GM18951 (cell line): Measurements from ENCODE around the gene CACNA2D3.

Experiments used
- POLR2A ChIP-seq: IDR thresholded peaks from 4 replicates; pipeline ENCODE4 v1.6.1; 2011; ENCODE audit warnings: mild to moderate bottlenecking; ENCODE audit not compliant: insufficient read length, insufficient read depth; ENCODE audit errors: extremely low read depth
- in situ Hi-C: fragments of 300-500 bp; cut with MboI; formaldehyde crosslinking; loops from one replicate; pipeline ENCODE4 v1.12.0; 2022; ENCODE audit warnings: low sequenced_read_pairs, mixed read lengths, inconsistent platforms; ENCODE audit not compliant: unreplicated experiment

Gene CACNA2D3

DNA sequence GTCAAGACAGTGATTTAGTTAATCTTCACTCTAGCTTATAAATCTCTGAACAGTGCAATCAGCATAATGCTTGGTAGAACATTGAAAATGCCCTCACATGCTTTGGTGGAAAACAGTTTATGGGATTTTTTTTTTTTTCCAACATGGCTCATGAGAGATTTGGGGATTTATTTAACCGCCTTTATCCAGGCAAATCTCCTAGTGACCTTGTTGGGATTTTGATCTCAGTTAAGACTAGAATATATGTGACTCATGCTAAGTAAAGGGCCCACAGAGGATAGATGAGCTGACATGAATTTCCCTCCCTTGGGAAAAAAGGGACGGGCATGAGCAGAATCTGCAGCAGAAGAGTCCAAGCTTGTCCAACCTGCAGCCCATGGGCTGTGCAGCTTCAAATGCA lies 786.8 kb downstream of the CACNA2D3 start:
- in situ Hi-C loops, result no loop called here
- no peak for TF ChIP-seq POLR2A

DNA sequence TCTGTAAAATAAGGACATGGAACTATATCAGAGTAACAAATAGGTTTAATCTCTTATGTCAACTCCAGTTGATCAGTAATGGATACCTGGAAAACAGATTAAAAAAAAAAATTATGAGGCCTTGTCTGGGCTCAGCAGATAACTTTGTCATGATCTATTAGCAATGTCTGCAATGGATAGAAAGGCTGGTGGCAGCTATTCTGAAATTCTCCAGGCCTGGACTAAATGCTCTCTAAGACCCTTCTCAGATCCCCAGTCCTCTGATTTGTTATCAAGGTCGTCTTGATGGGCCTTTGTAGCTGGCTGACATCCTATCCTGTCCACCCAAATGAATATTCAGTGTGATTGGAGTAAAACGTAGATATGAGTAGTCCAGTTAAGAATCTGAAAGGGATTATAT lies 791.8 kb downstream of the CACNA2D3 start:
- no peak for TF ChIP-seq POLR2A
- in situ Hi-C loops, result no loop called here

- TF ChIP-seq POLR2A, result no peak
- in situ Hi-C loops, result no loop called here
Observed at GRCh38 chr3:54915181-54915580, 792.8 kb downstream of the CACNA2D3 start.

DNA sequence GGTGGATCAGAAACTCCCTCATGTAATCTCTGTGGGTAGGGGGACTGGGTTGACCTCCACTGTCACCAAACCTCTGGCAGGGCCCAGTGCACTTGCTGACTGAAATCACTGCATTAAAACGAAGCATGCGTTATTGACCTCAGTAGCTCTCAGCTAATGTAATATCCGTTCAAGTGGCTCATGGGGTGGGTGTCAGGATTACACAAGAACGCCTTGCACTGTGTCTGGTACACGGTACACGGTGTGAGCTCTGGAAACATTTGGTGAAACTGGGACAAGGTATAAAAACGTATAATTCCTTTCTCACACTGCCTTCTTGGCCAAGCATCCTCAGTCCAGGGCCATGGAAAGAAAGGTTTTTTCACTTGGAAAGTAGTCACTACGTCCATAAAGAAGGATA lies 793.6 kb downstream of the CACNA2D3 start:
- in situ Hi-C loops, result no loop called here

GRCh38 chr3:54916732-54917131 lies 794.4 kb downstream of the CACNA2D3 start:
- no peak for TF ChIP-seq POLR2A
- in situ Hi-C loops, result no loop called here

More for the DNA sequence above, 793.6 kb downstream of the CACNA2D3 start:
- no peak for TF ChIP-seq POLR2A

- in situ Hi-C loops, result no loop called here
- no peak for TF ChIP-seq POLR2A
Observed at GRCh38 chr3:54917174-54917573, 794.8 kb downstream of the CACNA2D3 start.

DNA sequence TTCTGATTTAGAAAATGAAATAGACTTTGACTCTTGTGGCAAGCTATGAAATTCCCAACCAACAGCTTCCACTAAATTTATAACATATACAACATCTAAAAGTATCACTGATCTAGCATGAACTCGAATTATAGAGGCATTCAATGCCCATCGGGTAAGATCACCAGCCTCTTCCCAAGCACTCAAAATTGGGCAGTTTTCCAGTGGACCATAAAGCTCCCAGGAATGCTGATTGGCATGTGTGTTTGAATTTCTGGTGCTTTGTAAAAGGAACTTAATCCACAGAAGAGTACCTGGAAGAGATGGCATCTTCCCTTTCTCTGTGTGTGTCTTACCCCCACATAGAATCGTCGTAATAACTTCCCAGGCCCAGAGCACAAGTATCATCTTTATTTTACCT lies 795.5 kb downstream of the CACNA2D3 start:
- in situ Hi-C loops, result no loop called here
- TF ChIP-seq POLR2A, result no peak

DNA sequence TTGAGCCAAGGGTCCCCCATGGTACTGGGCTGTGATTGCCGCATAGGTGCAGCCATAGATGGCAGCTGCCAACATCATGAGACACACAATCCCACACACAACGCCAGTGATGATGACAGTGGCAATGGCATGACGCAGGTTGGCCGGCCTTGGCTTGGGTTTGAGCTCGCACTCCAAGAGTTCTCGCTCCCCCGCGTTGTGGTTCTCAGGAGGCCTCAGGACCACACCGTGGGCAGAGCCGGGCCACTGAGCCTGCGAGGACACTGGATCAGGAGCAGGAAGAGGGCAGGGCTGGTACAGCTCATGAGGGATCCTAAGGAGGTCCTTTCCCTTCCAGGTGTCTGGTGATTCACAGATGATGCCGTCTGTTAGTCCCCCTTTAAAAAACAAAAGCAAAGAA lies 796.2 kb downstream of the CACNA2D3 start:
- in situ Hi-C loops, result no loop called here
- TF ChIP-seq POLR2A, result no peak

- TF ChIP-seq POLR2A, result no peak
- in situ Hi-C loops, result no loop called here
Observed at GRCh38 chr3:54928046-54928770, 805.9 kb downstream of the CACNA2D3 start, which contains the start of gene LRTM1. Gene LRTM1 (minus strand): TSS chr3:54928059. CDS start chr3:54927911, 148 bp downstream.

GRCh38 chr3:54931182-54931581 lies 808.8 kb downstream of the CACNA2D3 start:
- in situ Hi-C loops, result no loop called here
- no peak for TF ChIP-seq POLR2A

DNA sequence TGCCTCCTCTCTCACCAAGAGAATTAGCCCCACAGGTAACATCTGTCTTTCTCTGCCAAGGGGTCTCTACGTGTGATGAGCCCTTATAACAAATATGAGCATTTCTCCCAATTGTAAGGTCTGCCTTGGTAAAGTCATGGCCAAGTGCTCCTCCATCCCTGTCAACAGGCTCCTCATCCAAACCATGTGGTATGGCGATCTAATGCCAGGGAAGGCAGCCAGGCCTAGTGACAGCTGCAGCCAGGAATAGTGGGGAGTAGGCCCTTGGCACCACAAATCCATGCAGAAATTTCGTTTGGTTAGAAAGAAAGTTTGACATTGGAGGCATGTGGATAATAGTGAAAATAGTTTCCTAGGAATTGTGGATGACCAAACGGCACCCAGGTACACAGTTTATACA lies 810.3 kb downstream of the CACNA2D3 start:
- in situ Hi-C loops, result no loop called here
- no peak for TF ChIP-seq POLR2A

GRCh38 chr3:54935869-54936268 lies 813.5 kb downstream of the CACNA2D3 start:
- in situ Hi-C loops, result no loop called here
- TF ChIP-seq POLR2A, result no peak

GRCh38 chr3:54936561-54936960 lies 814.2 kb downstream of the CACNA2D3 start:
- in situ Hi-C loops, result no loop called here
- no peak for TF ChIP-seq POLR2A

- in situ Hi-C loops, result no loop called here
- no peak for TF ChIP-seq POLR2A
Observed at GRCh38 chr3:54939557-54940300, 817.4 kb downstream of the CACNA2D3 start.

DNA sequence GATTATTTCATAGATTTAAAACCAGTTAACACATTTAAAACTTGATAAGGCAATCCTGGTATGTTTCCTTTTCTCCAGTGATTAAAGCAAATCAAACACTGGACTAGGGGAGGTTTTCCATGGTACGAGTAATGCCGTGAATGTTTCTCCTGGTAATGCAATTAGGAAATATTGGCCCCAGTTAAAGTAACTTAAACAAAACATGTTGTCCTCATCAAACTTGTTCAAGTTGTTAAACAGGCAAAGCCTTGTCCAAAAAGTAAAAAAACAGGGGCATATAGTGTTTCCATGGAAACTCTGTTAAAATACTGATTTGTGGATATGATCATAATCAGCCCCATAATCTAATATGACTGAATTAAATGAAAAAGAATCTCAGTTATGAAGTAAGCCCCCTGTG lies 818.6 kb downstream of the CACNA2D3 start:
- no peak for TF ChIP-seq POLR2A

More for the DNA sequence above, 818.6 kb downstream of the CACNA2D3 start:
- in situ Hi-C loops, result no loop called here
